ENCODE measurements around the gene CAMKMT.

DNA sequence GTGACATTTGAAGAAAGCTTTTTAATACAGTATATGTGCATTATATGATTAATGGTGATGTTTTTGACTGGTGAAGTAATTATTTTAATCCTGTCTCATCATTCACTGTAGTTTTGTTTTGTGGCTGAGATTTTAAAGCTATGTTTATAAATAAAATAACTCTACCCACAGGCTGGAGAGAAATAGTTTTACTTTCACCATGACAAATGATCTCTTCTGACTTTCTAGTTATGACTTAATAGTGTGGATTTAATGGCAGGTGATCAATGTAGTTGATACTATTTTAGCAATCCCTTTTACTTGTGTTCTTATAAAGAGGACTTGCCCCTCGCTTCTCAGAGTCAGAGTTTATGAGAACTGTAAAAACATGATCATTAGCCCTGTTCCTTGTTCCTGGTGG lies 290.2 kb downstream of the CAMKMT start:
- TF ChIP-seq CTCF (IDR thresholded peaks at IDR 0.05) (no peak), POLR2A (IDR thresholded peaks at IDR 0.05) (no peak), EP300 (IDR thresholded peaks at IDR 0.05) (no peak)
